K562 (cell line): Measurements from ENCODE around the gene INSIG1. TPM values are rescaled to one million over a fixed set of nuclear protein-coding genes. Genes with fewer than 3 reads are reported as not detected.
A peak's percentile ranks its signal among the peaks of the same experiment; 100 is the strongest.

Source experiments
- CBX2 ChIP-seq: fragments of 200-600 bp; sonication (generic); IDR thresholded peaks from one replicate; pipeline ENCODE4 v1.6.1; 2012; ENCODE audit warnings: mild to moderate bottlenecking, low read length, inconsistent platforms; ENCODE audit not compliant: insufficient read depth, poor library complexity, severe bottlenecking
- CHD2 ChIP-seq: IDR thresholded peaks from 2 replicates; pipeline ENCODE4 v1.6.1; 2011; ENCODE audit warnings: low read depth, low read length
- CTBP1 ChIP-seq: fragments of 450-650 bp; IDR thresholded peaks from 2 replicates; pipeline ENCODE4 v1.6.1; 2016; ENCODE audit warnings: borderline replicate concordance
- CUX1 ChIP-seq: fragments of 200-800 bp; sonication (Bioruptor generic); IDR thresholded peaks from 2 replicates; pipeline ENCODE4 v1.6.1; 2016; ENCODE audit warnings: missing genetic modification characterization, missing compliant biosample characterization
- ELF4 ChIP-seq: fragments of 450-650 bp; formaldehyde crosslinking; IDR thresholded peaks from 2 replicates; pipeline ENCODE4 v1.4.0; 2022; ENCODE audit warnings: missing genetic modification characterization
- EP300 ChIP-seq: IDR thresholded peaks from 2 replicates; pipeline ENCODE4 v1.6.1; 2012; ENCODE audit warnings: low read length, improper control_type of control experiment
- HDAC8 ChIP-seq: fragments of 450-650 bp; IDR thresholded peaks from 2 replicates; pipeline ENCODE4 v1.6.1; 2016; ENCODE audit warnings: mild to moderate bottlenecking, missing genetic modification characterization, moderate library complexity, missing compliant biosample characterization
- HOXB6 ChIP-seq: fragments of 250-450 bp; sonication (Bioruptor Pico); IDR thresholded peaks from 2 replicates; pipeline ENCODE4 v1.5.1; 2022; ENCODE audit warnings: mild to moderate bottlenecking, borderline replicate concordance
- MEF2D ChIP-seq: conservative IDR thresholded peaks from 2 replicates; pipeline ENCODE4 v1.6.1; 2016; ENCODE audit warnings: low read depth, missing genetic modification characterization, missing compliant biosample characterization
- NRF1 ChIP-seq, 2 experiments: fragments of 450-650 bp; IDR thresholded peaks in 1 of 2; conservative IDR thresholded peaks in 1 of 2; 2 replicates each; pipeline ENCODE4 v1.6.1; 2014; ENCODE audit warnings: mild to moderate bottlenecking in 2 of 2
- OTX1 ChIP-seq: fragments of 450-650 bp; formaldehyde crosslinking; IDR thresholded peaks from 2 replicates; pipeline ENCODE4 v1.4.0; 2022; ENCODE audit warnings: mild to moderate bottlenecking
- PHF8 ChIP-seq: fragments of 200-600 bp; sonication (generic); IDR thresholded peaks from 2 replicates; pipeline ENCODE4 v1.6.1; 2012; ENCODE audit warnings: mixed run types, mild to moderate bottlenecking, inconsistent platforms, low read length, moderate library complexity, borderline replicate concordance
- POLR3G ChIP-seq: IDR thresholded peaks from 2 replicates; pipeline ENCODE4 v1.6.1; 2011; ENCODE audit not compliant: insufficient read length, insufficient replicate concordance; ENCODE audit errors: extremely low read depth
- SIRT6 ChIP-seq: IDR thresholded peaks from one replicate; pipeline ENCODE4 v1.6.1; 2012; ENCODE audit warnings: low read depth, mild to moderate bottlenecking, control low read depth, inconsistent platforms, low read length, moderate library complexity
- SMARCE1 ChIP-seq: fragments of 450-650 bp; IDR thresholded peaks from 2 replicates; pipeline ENCODE4 v1.7.1; 2016; ENCODE audit warnings: mild to moderate bottlenecking
- SNIP1 ChIP-seq: fragments of 450-650 bp; IDR thresholded peaks from 2 replicates; pipeline ENCODE4 v1.7.1; 2017; ENCODE audit warnings: low read depth, mild to moderate bottlenecking
- TAF15 ChIP-seq: fragments of 200-400 bp; formaldehyde crosslinking; IDR thresholded peaks from 2 replicates; pipeline ENCODE4 v1.6.1; 2017; ENCODE audit warnings: mild to moderate bottlenecking, low read depth, low read length, moderate library complexity
- TAL1 ChIP-seq: fragments of 450-650 bp; IDR thresholded peaks from 2 replicates; pipeline ENCODE4 v1.6.1; 2016; ENCODE audit warnings: mild to moderate bottlenecking
- TRIM24 ChIP-seq, 2 experiments: fragments of 450-650 bp; IDR thresholded peaks; 2 replicates each; pipeline ENCODE4 v1.6.1; 2016
- ZNF197 ChIP-seq: fragments of 200-800 bp; sonication (Bioruptor generic); IDR thresholded peaks from 2 replicates; pipeline ENCODE4 v1.6.1; 2016; ENCODE audit warnings: low read depth, missing genetic modification characterization, missing compliant biosample characterization
- ZNF239 ChIP-seq: fragments of 250-450 bp; sonication (Bioruptor Pico); IDR thresholded peaks from 2 replicates; pipeline ENCODE4 v1.4.0; 2020; ENCODE audit warnings: mild to moderate bottlenecking
- ZNF263 ChIP-seq: sonication (generic); formaldehyde crosslinking; IDR thresholded peaks from 2 replicates; pipeline ENCODE4 v1.8.0; 2022; ENCODE audit warnings: mild to moderate bottlenecking, missing genetic modification reagents, borderline replicate concordance
- ZNF79 ChIP-seq: fragments of 250-450 bp; sonication (Bioruptor Pico); IDR thresholded peaks from 2 replicates; pipeline ENCODE4 v1.4.0; 2020; ENCODE audit warnings: low read depth, mild to moderate bottlenecking, moderate library complexity
- polyA plus RNA-seq, 8 experiments: library from polyadenylated mRNA; depleted of rRNA in 4 of 8; stranded (reverse) in 5 of 8; unstranded in 3 of 8; fragments of >200 nt; fragmentation: Nextera tagmentation in 2 of 8; fragmentation: Illumina TruSeq in 1 of 8; extraction: Ambion mirVana in 2 of 8; extraction: Trizol in 1 of 8; gene quantifications; 2 replicates each; pipeline versions ENCODE4 v1.2.1 to v1.2.3, GENCODE V29; 2011 to 2014; ENCODE audit warnings: inconsistent platforms in 1 of 8, missing spikeins in 1 of 8
- total RNA-seq, 7 experiments: library from RNA; depleted of rRNA in 6 of 7; stranded (reverse); fragments of >200 nt in 6 of 7; fragmentation: Illumina TruSeq in 2 of 7; extraction: Trizol in 2 of 7; gene quantifications; 2 replicates each; pipeline versions ENCODE4 v1.2.1 to v1.2.3, GENCODE V29; 2011 to 2021; ENCODE audit warnings: low replicate concordance in 1 of 7
- TF ChIP-seq, protein P1 (sequence below): sonication (generic); formaldehyde crosslinking; IDR thresholded peaks from 2 replicates; pipeline ENCODE4 v1.8.1; 2023; ENCODE audit warnings: mild to moderate bottlenecking, missing genetic modification reagents, moderate library complexity

Gene INSIG1
- total and polyA plus RNA-seq, 9 of the 15 experiments (the other 6 are each of a cell fraction or from before 2014, with no cell fraction given), result 57.1 to 787 (median 238) TPM

GRCh38 chr7:155296788-155297516 is 726 bp upstream of the INSIG1 start (continued):
- TF ChIP-seq, protein P1, sequence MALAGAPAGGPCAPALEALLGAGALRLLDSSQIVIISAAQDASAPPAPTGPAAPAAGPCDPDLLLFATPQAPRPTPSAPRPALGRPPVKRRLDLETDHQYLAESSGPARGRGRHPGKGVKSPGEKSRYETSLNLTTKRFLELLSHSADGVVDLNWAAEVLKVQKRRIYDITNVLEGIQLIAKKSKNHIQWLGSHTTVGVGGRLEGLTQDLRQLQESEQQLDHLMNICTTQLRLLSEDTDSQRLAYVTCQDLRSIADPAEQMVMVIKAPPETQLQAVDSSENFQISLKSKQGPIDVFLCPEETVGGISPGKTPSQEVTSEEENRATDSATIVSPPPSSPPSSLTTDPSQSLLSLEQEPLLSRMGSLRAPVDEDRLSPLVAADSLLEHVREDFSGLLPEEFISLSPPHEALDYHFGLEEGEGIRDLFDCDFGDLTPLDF, result peak; percentile 19; the same call in 1 of the 2 replicates
- peak in 1 of 2 experiments; percentile 37; a peak in 1 of 4 replicates for TF ChIP-seq TRIM24 (IDR thresholded peaks at IDR 0.05)
- no peak for TF ChIP-seq CHD2
- TF ChIP-seq ZNF239, result peak; percentile 25; the same call in 1 of the 2 replicates
- TF ChIP-seq ZNF79, result no peak
- TF ChIP-seq ZNF197 (CRISPR knock-in tag), result no peak
- TF ChIP-seq OTX1 (CRISPR knock-in tag), result peak; percentile 80; the same call in 1 of the 2 replicates
- TF ChIP-seq SIRT6, result no peak
- no peak for TF ChIP-seq POLR3G
- TF ChIP-seq ELF4, result no peak
- 0 out of 2 replicates have a peak, but pooled peaks have one; percentile 14 for TF ChIP-seq ZNF263
- TF ChIP-seq NRF1 (conservative IDR thresholded peaks at IDR 0.05 in 1 of 2, IDR thresholded peaks at IDR 0.05 in 1 of 2), result no peak; a peak in 1 of 4 replicates
- no peak for TF ChIP-seq EP300
- TF ChIP-seq TAL1, result no peak
- no peak; the same call in 1 of the 2 replicates for TF ChIP-seq CTBP1
- TF ChIP-seq TAF15, result no peak
- TF ChIP-seq CUX1 (CRISPR knock-in tag), result no peak
- no peak for TF ChIP-seq CBX2
- peak; percentile 48; the same call in 1 of the 2 replicates for TF ChIP-seq HOXB6 (CRISPR knock-in tag)
- peak; percentile 15; the same call in 1 of the 2 replicates for TF ChIP-seq HDAC8 (tag)
- TF ChIP-seq PHF8, result no peak
- TF ChIP-seq SMARCE1, result peak; percentile 67; the same call in 1 of the 2 replicates
- no peak for TF ChIP-seq SNIP1
- no peak for TF ChIP-seq MEF2D (tag)
